Renal pelvis (tissue), 4 donors: ENCODE measurements around the gene UBP1. TPM values are rescaled to one million over a fixed set of nuclear protein-coding genes. Genes with fewer than 3 reads are reported as not detected.
"Not testable (repeated sequence)": the region's sequence is repeated elsewhere in the genome, so short reads cannot be mapped to it uniquely, and the experiment has no call there.

Experiments used
- DNase-seq: peaks from one replicate; pipeline ENCODE4 v3.0.0-alpha.2; 2013
- polyA plus RNA-seq, 3 donors: library from polyadenylated mRNA; unstranded; fragments of 120-200 nt; gene quantifications; one replicate each; pipeline ENCODE4 v1.2.1, GENCODE V29; 2013; ENCODE audit not compliant: insufficient read length in 3 of 3

The UBP1 gene
- polyA plus RNA-seq, 3 donors: 91.9 to 96.8 (median 94.7) TPM

DNA sequence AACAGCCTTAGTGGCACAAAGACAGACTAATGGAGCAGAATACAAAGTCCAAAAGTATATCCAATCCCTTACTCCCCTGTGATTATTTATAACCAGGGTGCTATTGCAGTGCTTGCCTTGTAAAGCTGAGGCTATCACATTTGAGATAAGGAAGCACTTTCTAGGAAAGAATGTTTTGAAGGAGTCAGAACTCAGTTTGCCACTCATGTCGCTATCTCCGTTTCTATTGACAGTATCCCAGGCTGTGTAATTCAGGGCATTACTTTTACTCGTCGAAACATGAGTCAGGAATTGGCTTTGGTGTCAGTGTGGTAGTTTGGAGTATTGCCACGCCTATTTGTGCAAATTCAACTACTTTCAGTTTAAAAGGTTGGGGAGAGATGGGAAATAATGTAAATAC lies 84.6 kb downstream of the UBP1 start:
- no peak for DNase-seq

DNA sequence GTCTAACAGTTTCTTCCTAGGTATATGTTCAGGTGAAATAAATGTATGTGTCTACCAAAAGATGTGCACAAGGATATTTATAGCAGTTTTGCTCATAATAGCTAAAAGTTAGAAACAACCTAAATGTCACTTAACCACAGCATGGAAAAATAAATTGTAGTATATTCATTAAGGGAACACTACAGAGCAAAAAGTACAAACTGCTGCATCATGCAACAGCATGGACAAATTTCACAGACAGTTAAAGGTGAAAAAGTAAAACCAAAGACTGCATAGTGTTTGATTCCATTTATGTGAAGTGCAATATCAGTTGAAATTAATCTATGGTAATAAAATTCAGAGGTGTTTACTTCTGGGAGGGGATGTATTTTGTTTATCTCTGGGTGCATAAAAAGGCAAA lies 100.4 kb downstream of the UBP1 start:
- DNase-seq: no peak

DNA sequence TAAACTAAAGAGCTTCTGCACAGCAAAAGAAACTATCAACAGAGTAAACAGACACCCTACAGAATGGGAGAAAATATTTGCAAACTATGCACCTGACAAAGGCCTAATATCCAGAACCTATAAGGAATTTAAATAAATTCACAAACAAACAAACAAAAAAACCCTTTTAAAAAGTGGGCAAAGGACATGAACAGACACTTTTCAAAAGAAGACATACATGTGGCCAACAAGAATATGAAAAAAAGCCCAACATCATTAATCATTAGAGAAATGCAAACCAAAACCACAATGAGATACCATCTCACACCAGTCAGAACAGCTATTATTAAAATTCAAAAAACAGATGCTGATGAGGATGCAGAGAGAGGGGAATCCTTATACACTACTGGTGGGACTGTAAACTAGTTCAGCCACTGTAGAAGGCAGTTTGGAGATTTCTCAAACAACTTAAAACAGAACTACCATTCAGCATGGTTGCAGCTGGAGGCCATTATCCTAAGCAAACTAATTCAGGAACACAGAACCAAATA lies 101.2 kb downstream of the UBP1 start:
- not testable (repeated sequence) for DNase-seq

Other genes starting within 250 kb of the UBP1 start
- 1 to 10 TPM; 3.8 to 4.5 (median 4.1) TPM for gene SUSD5, start 221.6 kb downstream of the UBP1 start, polyA plus RNA-seq
- gene FBXL2, start 163.0 kb downstream of the UBP1 start, polyA plus RNA-seq: 10 to 100 TPM; 25.3 to 30.4 (median 30.2) TPM